ENCODE data around the gene SLC22A23.

- TF ChIP-seq EZH2 (IDR thresholded peaks at IDR 0.05; ENCODE audit: borderline replicate concordance, low read depth, low read length, severe bottlenecking) (no peak), CTCF (IDR thresholded peaks at IDR 0.05; ENCODE audit: borderline replicate concordance, extremely low read depth, low read length, poor library complexity, severe bottlenecking) (no peak)
Measured at GRCh38 chr6:3334555-3334954, 122.3 kb downstream of the SLC22A23 start.

All from DND-41 (cell line).